ENCODE measurements around the gene HNRNPH3.

Gene HNRNPH3

DNA sequence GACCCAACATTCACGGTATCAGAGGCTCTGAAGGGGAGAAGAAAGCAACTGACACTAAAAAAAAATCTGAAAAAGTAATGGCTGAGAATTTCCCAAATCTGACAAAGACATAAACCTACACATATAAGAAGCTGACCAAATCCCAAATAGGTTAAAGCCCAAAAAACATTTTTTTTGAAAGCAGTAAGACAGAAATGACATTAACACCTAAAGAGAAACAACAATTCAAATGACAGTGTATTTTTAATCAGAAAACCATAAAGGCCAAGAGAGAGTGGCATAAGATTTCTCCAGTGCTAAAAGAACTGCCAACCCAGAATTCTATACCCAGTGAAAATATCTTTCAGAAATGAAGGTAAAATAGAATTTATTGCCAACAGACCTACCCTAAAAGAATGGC, 39.7 kb downstream of the HNRNPH3 start:
- in situ Hi-C loops (cut with MboI; ENCODE audit: low sequenced_read_pairs) = no loop called here

DNA sequence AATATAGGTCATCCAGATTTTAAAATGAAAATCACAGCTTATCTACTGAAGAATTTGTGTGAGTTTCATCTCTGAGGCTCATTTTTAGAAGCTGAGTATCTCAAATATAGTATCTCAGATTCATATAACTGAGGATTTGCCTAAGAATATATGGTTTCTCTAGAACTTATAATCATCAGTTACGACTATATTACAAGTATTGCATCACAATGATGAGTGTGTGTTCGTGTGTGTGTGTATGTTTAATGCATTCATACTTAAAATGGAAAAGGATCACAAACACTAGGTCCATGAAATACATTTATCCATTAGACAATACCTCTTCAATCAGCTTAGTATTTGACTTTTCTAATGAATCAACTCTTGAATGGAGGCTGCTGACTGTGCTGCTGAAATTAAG, 53.9 kb downstream of the HNRNPH3 start:
- in situ Hi-C loops (cut with MboI; ENCODE audit: low sequenced_read_pairs) = no loop called here

Measured in hTERT RPE-1 (cell line).